HepG2 (cell line): ENCODE data around the gene BRAF. TPM values are rescaled to one million over a fixed set of nuclear protein-coding genes. Genes with fewer than 3 reads are reported as not detected.

Experiments used
- ATAC-seq: fragments of 200-7000 bp; cut with Tn5 transposase; 3 replicates; pipeline ENCODE4 v1.9.1; 2020; ENCODE audit warnings: mild to moderate bottlenecking, moderate library complexity
- BruUV-seq: library from RNA; stranded (reverse); fragments of 400-500 nt; replicated peaks from 2 replicates; lab custom pipeline; 2021; lab: Mats Ljungman, UMichigan
- CTCF ChIA-PET: fragments of 300-600 bp; formaldehyde crosslinking; extraction: SDS; loops from one replicate; lab custom pipeline; 2021; ENCODE audit warnings: low total read pairs, inconsistent platforms, low intra/inter-chr PET ratio; lab: Yijun Ruan, JAX
- POLR2A ChIA-PET: fragments of 350-600 bp; sonication (Branson Sonifier 250); formaldehyde crosslinking; loops from one replicate; lab custom pipeline; 2020; ENCODE audit warnings: antibody characterized with exemption, inconsistent platforms; lab: Yijun Ruan, JAX
- DNase-seq: peaks from one replicate; pipeline ENCODE4 v3.0.0-alpha.2; 2015; ENCODE audit warnings: low spot score
- FAIRE-seq: peaks from 3 replicates; lab custom pipeline; 2011; peaks lifted over from hg19 to GRCh38; lab: Jason Lieb, UNC
- H2AFZ ChIP-seq: one replicate; pipeline ENCODE4 v1.6.1; 2011; ENCODE audit warnings: low read length, inconsistent platforms
- H3K27ac ChIP-seq: fragments of 300-600 bp; 3 replicates; pipeline ENCODE4 v1.8.0; 2011; ENCODE audit warnings: mixed run types, mild to moderate bottlenecking, mixed read lengths, low read length, inconsistent platforms; ENCODE audit not compliant: insufficient read depth; ENCODE audit errors: extremely low read length
- H3K27me3 ChIP-seq, 2 experiments: fragments of 200-600 bp in 1 of 2; 2 replicates in 1 of 2; 3 replicates in 1 of 2; pipeline versions ENCODE4 v1.6.0 to v1.8.0; 2011; ENCODE audit warnings: low read length in 2 of 2, mild to moderate bottlenecking in 2 of 2, moderate library complexity in 2 of 2, inconsistent platforms in 1 of 2; ENCODE audit not compliant: insufficient read depth in 2 of 2, control insufficient read depth in 1 of 2
- H3K36me3 ChIP-seq, 2 experiments: fragments of 200-600 bp in 1 of 2; replicated peaks in 1 of 2; 2 replicates in 1 of 2; 3 replicates in 1 of 2; pipeline versions ENCODE4 v1.5.1 to v1.8.0; 2011; ENCODE audit warnings: low read length in 2 of 2, inconsistent platforms in 1 of 2; ENCODE audit not compliant: insufficient read depth in 2 of 2, control insufficient read depth in 1 of 2
- H3K4me1 ChIP-seq: 2 replicates; pipeline ENCODE4 v1.5.1; 2012; ENCODE audit warnings: low read length, inconsistent platforms; ENCODE audit not compliant: insufficient read depth
- H3K4me2 ChIP-seq: 2 replicates; pipeline ENCODE4 v1.6.0; 2011; ENCODE audit warnings: low read depth, low read length, inconsistent platforms
- H3K4me3 ChIP-seq, 3 experiments: fragments of 200-600 bp in 1 of 3; sonication (generic), shearing (Covaris generic) in 1 of 3; replicated peaks in 1 of 3; 2 replicates each; pipeline ENCODE4 v1.5.1; 2011 to 2016; ENCODE audit warnings: low read length in 3 of 3, inconsistent platforms in 2 of 3, low read depth in 2 of 3, mild to moderate bottlenecking in 2 of 3, control low read depth in 1 of 3, mixed read lengths in 1 of 3; ENCODE audit not compliant: insufficient read depth in 1 of 3
- H3K79me2 ChIP-seq: one replicate; pipeline ENCODE4 v1.6.1; 2011; ENCODE audit warnings: low read length, inconsistent platforms; ENCODE audit not compliant: insufficient read depth
- H3K9ac ChIP-seq: 2 replicates; pipeline ENCODE4 v1.6.0; 2011; ENCODE audit warnings: mild to moderate bottlenecking, low read depth, low read length, inconsistent platforms; ENCODE audit not compliant: insufficient read depth
- H3K9me3 ChIP-seq: 2 replicates; pipeline ENCODE4 v1.5.1; 2012; ENCODE audit warnings: mild to moderate bottlenecking, low read length
- H4K20me1 ChIP-seq: 2 replicates; pipeline ENCODE4 v1.6.0; 2011; ENCODE audit warnings: inconsistent platforms, mild to moderate bottlenecking, low read length, moderate library complexity; ENCODE audit not compliant: insufficient read depth
- HNRNPL ChIP-seq: fragments of 200-400 bp; formaldehyde crosslinking; IDR thresholded peaks from 2 replicates; pipeline ENCODE4 v1.6.1; 2017; ENCODE audit warnings: mild to moderate bottlenecking, low read depth, low read length
- HOXA3 ChIP-seq: sonication (generic); formaldehyde crosslinking; IDR thresholded peaks from 2 replicates; pipeline ENCODE4 v1.5.0; 2020; ENCODE audit warnings: missing genetic modification reagents
- HOXA7 ChIP-seq: sonication (generic); formaldehyde crosslinking; IDR thresholded peaks from 2 replicates; pipeline ENCODE4 v1.8.1; 2022; ENCODE audit warnings: mild to moderate bottlenecking, missing genetic modification reagents, moderate library complexity
- MATR3 ChIP-seq: sonication (generic); formaldehyde crosslinking; IDR thresholded peaks from 2 replicates; pipeline ENCODE4 v1.4.0; 2020; ENCODE audit warnings: missing genetic modification reagents
- NR2C2 ChIP-seq: sonication (generic); formaldehyde crosslinking; IDR thresholded peaks from 2 replicates; pipeline ENCODE4 v1.4.0; 2020; ENCODE audit warnings: missing genetic modification reagents, mild to moderate bottlenecking, moderate library complexity, borderline replicate concordance
- PRMT3 ChIP-seq: sonication (generic); formaldehyde crosslinking; IDR thresholded peaks from 2 replicates; pipeline ENCODE4 v1.8.1; 2022; ENCODE audit warnings: low read depth, mild to moderate bottlenecking, moderate library complexity, missing genetic modification reagents, borderline replicate concordance
- SIN3A ChIP-seq: IDR thresholded peaks from 2 replicates; pipeline ENCODE4 v1.6.1; 2011; ENCODE audit warnings: low read depth, mild to moderate bottlenecking, control low read depth, low read length, borderline replicate concordance
- SMAD9 ChIP-seq: sonication (generic); formaldehyde crosslinking; IDR thresholded peaks from 2 replicates; pipeline ENCODE4 v1.5.1; 2020; ENCODE audit warnings: mild to moderate bottlenecking, missing genetic modification reagents
- SP2 ChIP-seq: sonication (generic); formaldehyde crosslinking; IDR thresholded peaks from 2 replicates; pipeline ENCODE4 v1.5.1; 2020; ENCODE audit warnings: mild to moderate bottlenecking, missing genetic modification reagents
- STAG1 ChIP-seq: sonication (generic); formaldehyde crosslinking; IDR thresholded peaks from 2 replicates; pipeline ENCODE4 v1.4.0; 2020; ENCODE audit warnings: missing genetic modification reagents
- ZNF549 ChIP-seq: sonication (generic); formaldehyde crosslinking; IDR thresholded peaks from 2 replicates; pipeline ENCODE4 v1.5.0; 2020; ENCODE audit warnings: missing genetic modification reagents
- ZNF7 ChIP-seq: IDR thresholded peaks from 2 replicates; pipeline ENCODE4 v1.6.1; 2016; ENCODE audit warnings: missing biosample characterization, missing genetic modification reagents
- ZNF781 ChIP-seq: sonication (generic); formaldehyde crosslinking; IDR thresholded peaks from 2 replicates; pipeline ENCODE4 v1.5.1; 2020; ENCODE audit warnings: borderline replicate concordance, mild to moderate bottlenecking, missing genetic modification reagents; ENCODE audit errors: not compliant biosample characterization
- whole genome bisulfite sequencing: methylation state at CpG from one replicate; pipeline ENCODE4 v1.1.6; 2017; ENCODE audit warnings: low lambda C conversion rate; 5-methylcytosine and 5-hydroxymethylcytosine counted together
- in situ Hi-C: cut with HindIII; loops from 2 replicates; pipeline ENCODE4 v1.10.0; 2017; ENCODE audit warnings: low pct_unique_long_range_greater_than_20kb; ENCODE audit not compliant: extremely low pct_ligation_motif_present
- intact Hi-C: fragments of 100-400 bp; cut with micrococcal nuclease; formaldehyde crosslinking; loops from one replicate; pipeline ENCODE4 v1.10.0; 2022; ENCODE audit not compliant: unreplicated experiment
- polyA plus RNA-seq, 8 experiments: library from polyadenylated mRNA; depleted of rRNA in 3 of 8; stranded (reverse) in 7 of 8; unstranded in 1 of 8; fragments of >200 nt; fragmentation: Illumina TruSeq in 4 of 8; extraction: Trizol in 4 of 8; gene quantifications; 2 replicates each; pipeline versions ENCODE4 v1.2.1 to v1.2.3, GENCODE V29; 2011 to 2016; ENCODE audit warnings: low read depth in 4 of 8, missing spikeins in 1 of 8, mixed read lengths in 1 of 8; ENCODE audit not compliant: insufficient read depth in 1 of 8
- total RNA-seq, 5 experiments: library from RNA; depleted of rRNA; stranded (reverse); fragments of >200 nt; fragmentation: Illumina TruSeq; extraction: Trizol; gene quantifications; 2 replicates each; pipeline ENCODE4 v1.2.3, GENCODE V29; 2016; ENCODE audit warnings: low read depth in 1 of 5
- TF ChIP-seq, protein P1 (sequence below): sonication (generic); formaldehyde crosslinking; IDR thresholded peaks from 2 replicates; pipeline ENCODE4 v1.5.0; 2020; ENCODE audit warnings: mild to moderate bottlenecking, missing genetic modification reagents
- TF ChIP-seq, protein P2 (sequence below): sonication (generic); formaldehyde crosslinking; IDR thresholded peaks from 2 replicates; pipeline ENCODE4 v1.5.0; 2020; ENCODE audit warnings: missing genetic modification reagents
- TF ChIP-seq, protein P3 (sequence below), 2 experiments: fragments of 450-650 bp in 1 of 2; sonication (generic) in 1 of 2; formaldehyde crosslinking; IDR thresholded peaks; 2 replicates each; pipeline versions ENCODE4 v1.5.0 to v1.8.0; 2020 to 2022; ENCODE audit warnings: mild to moderate bottlenecking in 1 of 2, missing genetic modification reagents in 1 of 2
- TF ChIP-seq, protein P4 (sequence below): sonication (generic); formaldehyde crosslinking; IDR thresholded peaks from 2 replicates; pipeline ENCODE4 v1.5.0; 2020; ENCODE audit warnings: mild to moderate bottlenecking, missing genetic modification reagents, moderate library complexity

Gene BRAF
- total and polyA plus RNA-seq, 2 of the 13 experiments (the other 11 are each of a cell fraction or from before 2014, with no cell fraction given), result 12.5 to 13.4 TPM

DNA sequence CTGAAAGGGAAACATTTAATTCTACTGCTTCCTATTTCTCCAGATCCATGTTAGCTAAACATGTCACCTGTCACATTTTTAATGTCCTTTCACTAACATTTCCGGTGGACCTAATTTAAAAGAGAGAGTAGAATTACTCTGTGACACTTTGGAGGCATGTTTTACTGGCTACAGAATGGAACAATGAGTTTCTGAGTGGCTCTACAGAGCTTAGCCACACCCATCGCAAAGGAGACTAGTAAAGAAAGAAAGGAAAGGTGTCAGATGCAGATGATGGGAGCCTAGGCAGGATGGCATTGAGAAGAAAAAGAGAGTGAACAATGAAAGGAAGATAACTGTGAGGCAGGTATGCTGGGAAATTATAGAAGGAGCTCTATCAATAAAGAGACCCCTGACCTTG is 192.3 kb downstream of the BRAF start (continued):
- TF ChIP-seq, protein P1, sequence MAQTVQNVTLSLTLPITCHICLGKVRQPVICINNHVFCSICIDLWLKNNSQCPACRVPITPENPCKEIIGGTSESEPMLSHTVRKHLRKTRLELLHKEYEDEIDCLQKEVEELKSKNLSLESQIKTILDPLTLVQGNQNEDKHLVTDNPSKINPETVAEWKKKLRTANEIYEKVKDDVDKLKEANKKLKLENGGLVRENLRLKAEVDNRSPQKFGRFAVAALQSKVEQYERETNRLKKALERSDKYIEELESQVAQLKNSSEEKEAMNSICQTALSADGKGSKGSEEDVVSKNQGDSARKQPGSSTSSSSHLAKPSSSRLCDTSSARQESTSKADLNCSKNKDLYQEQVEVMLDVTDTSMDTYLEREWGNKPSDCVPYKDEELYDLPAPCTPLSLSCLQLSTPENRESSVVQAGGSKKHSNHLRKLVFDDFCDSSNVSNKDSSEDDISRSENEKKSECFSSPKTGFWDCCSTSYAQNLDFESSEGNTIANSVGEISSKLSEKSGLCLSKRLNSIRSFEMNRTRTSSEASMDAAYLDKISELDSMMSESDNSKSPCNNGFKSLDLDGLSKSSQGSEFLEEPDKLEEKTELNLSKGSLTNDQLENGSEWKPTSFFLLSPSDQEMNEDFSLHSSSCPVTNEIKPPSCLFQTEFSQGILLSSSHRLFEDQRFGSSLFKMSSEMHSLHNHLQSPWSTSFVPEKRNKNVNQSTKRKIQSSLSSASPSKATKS, result no peak
- TF ChIP-seq, all 625 proteins: peak for 0

DNA sequence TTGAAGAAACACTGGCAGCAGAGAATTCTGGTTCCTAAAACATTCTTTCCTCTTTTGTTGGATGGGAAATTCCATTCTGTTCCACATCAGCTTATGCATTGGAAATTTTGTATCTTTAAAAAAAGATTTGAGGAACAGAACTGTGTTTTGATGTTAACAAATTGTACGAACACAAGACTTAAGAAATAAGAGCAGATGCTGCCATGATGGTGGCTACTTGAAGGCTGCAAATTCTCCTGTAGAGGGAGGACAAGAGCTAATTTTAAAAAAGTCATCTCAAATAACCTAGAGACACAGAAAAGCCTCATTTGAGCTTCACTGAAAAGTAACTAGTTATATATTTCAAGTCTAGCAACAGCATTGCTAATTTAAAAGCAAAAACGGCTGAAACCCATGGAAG is 198.4 kb downstream of the BRAF start:
- intact Hi-C loops, result loop anchor here (2.0 kb wide), 1 partner anchor 287 kb away; no protein-coding TSS in a partner anchor
- POLR2A ChIA-PET, result no interaction called here
- TF ChIP-seq SIN3A, result no peak
- no peak for TF ChIP-seq NR2C2 (CRISPR knock-in tag)
- TF ChIP-seq ZNF549 (CRISPR knock-in tag), result no peak
- peak; percentile 60 for TF ChIP-seq STAG1 (CRISPR knock-in tag)
- TF ChIP-seq, protein P2, sequence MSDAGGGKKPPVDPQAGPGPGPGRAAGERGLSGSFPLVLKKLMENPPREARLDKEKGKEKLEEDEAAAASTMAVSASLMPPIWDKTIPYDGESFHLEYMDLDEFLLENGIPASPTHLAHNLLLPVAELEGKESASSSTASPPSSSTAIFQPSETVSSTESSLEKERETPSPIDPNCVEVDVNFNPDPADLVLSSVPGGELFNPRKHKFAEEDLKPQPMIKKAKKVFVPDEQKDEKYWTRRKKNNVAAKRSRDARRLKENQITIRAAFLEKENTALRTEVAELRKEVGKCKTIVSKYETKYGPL (CRISPR knock-in tag), result no peak
- no peak for TF ChIP-seq HNRNPL
- TF ChIP-seq ZNF781, result no peak
- TF ChIP-seq HOXA3 (CRISPR knock-in tag), result no peak
- no peak for TF ChIP-seq SP2 (CRISPR knock-in tag)
- TF ChIP-seq, protein P3, sequence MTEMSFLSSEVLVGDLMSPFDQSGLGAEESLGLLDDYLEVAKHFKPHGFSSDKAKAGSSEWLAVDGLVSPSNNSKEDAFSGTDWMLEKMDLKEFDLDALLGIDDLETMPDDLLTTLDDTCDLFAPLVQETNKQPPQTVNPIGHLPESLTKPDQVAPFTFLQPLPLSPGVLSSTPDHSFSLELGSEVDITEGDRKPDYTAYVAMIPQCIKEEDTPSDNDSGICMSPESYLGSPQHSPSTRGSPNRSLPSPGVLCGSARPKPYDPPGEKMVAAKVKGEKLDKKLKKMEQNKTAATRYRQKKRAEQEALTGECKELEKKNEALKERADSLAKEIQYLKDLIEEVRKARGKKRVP (CRISPR knock-in tag; IDR thresholded peaks at IDR 0.05), result no peak
- TF ChIP-seq HOXA7, result no peak
- no peak for TF ChIP-seq ZNF7 (CRISPR knock-in tag)
- no peak for TF ChIP-seq SMAD9 (CRISPR knock-in tag)
- TF ChIP-seq MATR3, result no peak
- TF ChIP-seq, protein P4, sequence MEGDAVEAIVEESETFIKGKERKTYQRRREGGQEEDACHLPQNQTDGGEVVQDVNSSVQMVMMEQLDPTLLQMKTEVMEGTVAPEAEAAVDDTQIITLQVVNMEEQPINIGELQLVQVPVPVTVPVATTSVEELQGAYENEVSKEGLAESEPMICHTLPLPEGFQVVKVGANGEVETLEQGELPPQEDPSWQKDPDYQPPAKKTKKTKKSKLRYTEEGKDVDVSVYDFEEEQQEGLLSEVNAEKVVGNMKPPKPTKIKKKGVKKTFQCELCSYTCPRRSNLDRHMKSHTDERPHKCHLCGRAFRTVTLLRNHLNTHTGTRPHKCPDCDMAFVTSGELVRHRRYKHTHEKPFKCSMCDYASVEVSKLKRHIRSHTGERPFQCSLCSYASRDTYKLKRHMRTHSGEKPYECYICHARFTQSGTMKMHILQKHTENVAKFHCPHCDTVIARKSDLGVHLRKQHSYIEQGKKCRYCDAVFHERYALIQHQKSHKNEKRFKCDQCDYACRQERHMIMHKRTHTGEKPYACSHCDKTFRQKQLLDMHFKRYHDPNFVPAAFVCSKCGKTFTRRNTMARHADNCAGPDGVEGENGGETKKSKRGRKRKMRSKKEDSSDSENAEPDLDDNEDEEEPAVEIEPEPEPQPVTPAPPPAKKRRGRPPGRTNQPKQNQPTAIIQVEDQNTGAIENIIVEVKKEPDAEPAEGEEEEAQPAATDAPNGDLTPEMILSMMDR (CRISPR knock-in tag), result peak; percentile 42
- no peak for TF ChIP-seq PRMT3 (CRISPR knock-in tag)

More for the DNA sequence above, 198.4 kb downstream of the BRAF start:
- 56% methylated on average over 2 of the region's 2 CpGs for WGBS
- no peaks in the 10 kb centered on the region for H3K79me2 ChIP-seq
- in situ Hi-C loops, result no loop called here
- no peaks in the 10 kb centered on the region for H3K27me3 ChIP-seq
- no peak overlapping the region for H3K9ac ChIP-seq
- BruUV-seq, result no TSS peak
- DNase-seq (peak; percentile 10), ATAC-seq (peak; percentile 30; the same call in 1 of the 3 replicates), FAIRE-seq (peak; percentile 36)
- CTCF ChIA-PET, result no interaction called here
- H3K4me2 ChIP-seq, result no peak overlapping the region
- H3K4me1 ChIP-seq, result no peaks in the 10 kb centered on the region
- no peak overlapping the region for H3K27ac ChIP-seq
- H3K4me3 ChIP-seq, result no peak overlapping the region
- H2AFZ ChIP-seq, result no peak overlapping the region
- peaks cover 8% of the 10 kb centered on the region in 2 experiments; a peak in 4 of 5 replicates for H3K36me3 ChIP-seq
- H3K9me3 ChIP-seq, result no peaks in the 10 kb centered on the region
- H4K20me1 ChIP-seq, result no peaks in the 10 kb centered on the region
